Sigmoid colon (tissue), 4 donors: ENCODE measurements around the gene PRLR.

Experiments used
- CTCF ChIP-seq, 4 experiments: fragments of 450-650 bp in 3 of 4; fragments of 200-600 bp in 1 of 4; IDR thresholded peaks; one replicate each; pipeline ENCODE4 v1.5.1; 2016 to 2019; ENCODE audit warnings: antibody characterized with exemption in 4 of 4, mild to moderate bottlenecking in 3 of 4, moderate library complexity in 2 of 4
- POLR2AphosphoS5 ChIP-seq, 4 donors: sonication (generic); formaldehyde crosslinking; IDR thresholded peaks; one replicate each; pipeline ENCODE4 v1.6.1; 2017; ENCODE audit warnings: antibody characterized with exemption in 4 of 4

- TF ChIP-seq CTCF (IDR thresholded peaks at IDR 0.05) (no peak), POLR2AphosphoS5 (IDR thresholded peaks at IDR 0.05) (no peak)
Observed at GRCh38 chr5:35124932-35125331, 105.4 kb downstream of the PRLR start.
